ENCODE measurements around the gene HEBP1. TPM values are rescaled to one million over a fixed set of nuclear protein-coding genes. Genes with fewer than 3 reads are reported as not detected.

Gene HEBP1
- total RNA-seq, result 10 to 100 TPM; 44.5 to 78.0 (median 49.0) TPM

- TF ChIP-seq, protein P1, sequence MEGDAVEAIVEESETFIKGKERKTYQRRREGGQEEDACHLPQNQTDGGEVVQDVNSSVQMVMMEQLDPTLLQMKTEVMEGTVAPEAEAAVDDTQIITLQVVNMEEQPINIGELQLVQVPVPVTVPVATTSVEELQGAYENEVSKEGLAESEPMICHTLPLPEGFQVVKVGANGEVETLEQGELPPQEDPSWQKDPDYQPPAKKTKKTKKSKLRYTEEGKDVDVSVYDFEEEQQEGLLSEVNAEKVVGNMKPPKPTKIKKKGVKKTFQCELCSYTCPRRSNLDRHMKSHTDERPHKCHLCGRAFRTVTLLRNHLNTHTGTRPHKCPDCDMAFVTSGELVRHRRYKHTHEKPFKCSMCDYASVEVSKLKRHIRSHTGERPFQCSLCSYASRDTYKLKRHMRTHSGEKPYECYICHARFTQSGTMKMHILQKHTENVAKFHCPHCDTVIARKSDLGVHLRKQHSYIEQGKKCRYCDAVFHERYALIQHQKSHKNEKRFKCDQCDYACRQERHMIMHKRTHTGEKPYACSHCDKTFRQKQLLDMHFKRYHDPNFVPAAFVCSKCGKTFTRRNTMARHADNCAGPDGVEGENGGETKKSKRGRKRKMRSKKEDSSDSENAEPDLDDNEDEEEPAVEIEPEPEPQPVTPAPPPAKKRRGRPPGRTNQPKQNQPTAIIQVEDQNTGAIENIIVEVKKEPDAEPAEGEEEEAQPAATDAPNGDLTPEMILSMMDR (IDR thresholded peaks at IDR 0.05), result no peak
- DNase-seq (ENCODE audit: low spot score) (peak; percentile 90), ATAC-seq (ENCODE audit: low FRiP score) (peak; percentile 91)
Measured at GRCh38 chr12:12999959-13000615, at the start of gene HEBP1. TSS of gene HEBP1 (minus strand) at chr12:13000265. CDS start at chr12:13000114, 151 bp downstream.

DNA sequence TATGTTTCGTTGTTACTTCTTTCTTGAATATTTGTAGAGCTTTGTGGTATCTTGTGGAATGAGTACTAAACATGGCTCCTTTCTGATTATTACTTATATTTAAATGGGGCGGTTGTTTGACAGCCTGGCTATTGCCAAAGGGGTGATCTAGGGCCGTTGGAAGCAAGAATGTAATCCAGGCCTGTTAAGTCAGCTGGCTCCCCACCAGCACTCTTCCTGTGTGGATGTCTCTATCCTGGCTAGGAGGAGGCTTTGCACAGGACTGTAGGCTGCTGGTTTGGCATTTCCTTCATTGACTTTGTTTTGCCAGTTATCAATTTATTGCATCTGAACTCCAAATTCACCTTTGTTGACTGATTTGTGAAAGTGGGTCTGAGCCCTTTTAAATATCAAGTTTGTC, 49.8 kb upstream of the HEBP1 start:
- TF ChIP-seq, protein P1 (IDR thresholded peaks at IDR 0.05), result no peak
- DNase-seq (ENCODE audit: low spot score), result no peak
- no peak for ATAC-seq (ENCODE audit: low FRiP score)

DNA sequence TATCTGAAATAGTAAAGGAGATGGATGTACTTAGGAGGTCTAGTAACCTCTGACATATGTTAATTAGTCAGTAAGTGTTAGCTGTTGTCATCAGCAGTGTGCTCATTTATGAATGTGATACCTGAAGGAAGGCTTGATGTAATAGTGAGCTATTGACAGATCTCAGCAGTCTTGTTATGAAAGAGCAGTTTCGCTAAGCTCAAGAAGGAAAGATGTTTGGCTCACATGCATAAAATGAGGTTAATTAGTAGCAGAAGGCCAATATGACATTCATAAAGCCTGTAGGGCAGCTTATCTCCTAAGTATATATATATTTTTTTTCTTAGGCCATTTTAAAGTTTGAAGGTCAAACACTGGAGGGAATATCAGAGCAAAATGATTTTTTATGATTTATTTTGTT, 46.9 kb upstream of the HEBP1 start:
- DNase-seq (ENCODE audit: low spot score) (no peak), ATAC-seq (ENCODE audit: low FRiP score) (no peak)
- TF ChIP-seq, protein P1 (IDR thresholded peaks at IDR 0.05), result no peak

- ATAC-seq (ENCODE audit: low FRiP score) (no peak), DNase-seq (ENCODE audit: low spot score) (no peak)
- TF ChIP-seq, protein P1 (IDR thresholded peaks at IDR 0.05), result no peak
Measured at GRCh38 chr12:13045816-13046215, 45.8 kb upstream of the HEBP1 start.

DNA sequence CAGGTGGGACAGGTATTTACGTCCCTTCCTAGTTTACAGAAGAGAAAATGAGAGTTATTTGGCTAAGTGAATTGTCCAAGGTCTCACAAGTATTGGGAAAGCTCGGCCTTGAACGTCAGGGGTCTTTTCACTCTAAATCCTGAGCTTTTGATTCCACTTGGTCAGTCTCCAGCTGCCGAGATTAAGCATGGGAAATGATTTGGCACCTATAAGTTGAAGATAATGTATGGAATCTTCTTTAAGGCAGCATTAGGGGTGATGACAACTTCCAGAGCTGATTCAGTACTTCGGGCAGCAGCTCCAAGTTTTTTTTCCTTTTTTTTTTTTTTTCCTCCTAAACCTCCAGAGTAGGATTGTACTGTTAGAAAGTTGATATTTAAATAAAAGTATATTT, 44.8 kb upstream of the HEBP1 start:
- TF ChIP-seq, protein P1 (IDR thresholded peaks at IDR 0.05), result no peak
- ATAC-seq (ENCODE audit: low FRiP score), result no peak

GRCh38 chr12:13044002-13044905, 44.2 kb upstream of the HEBP1 start, which contains the start of gene FAM234B:
TSS of gene FAM234B (plus strand) at chr12:13044381. CDS start at chr12:13044404, 23 bp downstream.
- ATAC-seq (ENCODE audit: low FRiP score) (peak; percentile 92), DNase-seq (ENCODE audit: low spot score) (peak; percentile 62)
- TF ChIP-seq, protein P1 (IDR thresholded peaks at IDR 0.05), result no peak

More for the DNA sequence above, 44.8 kb upstream of the HEBP1 start:
- no peak for DNase-seq (ENCODE audit: low spot score)
